Mesenchymal stem cell (in vitro differentiated cells and primary cell): ENCODE measurements around the gene LILRA2.

Experiments used
- DNase-seq: peaks from one replicate; pipeline ENCODE4 v3.0.0-alpha.2; 2013
- H2AFZ ChIP-seq: one replicate; pipeline ENCODE4 v1.6.1; 2013; ENCODE audit warnings: low read depth, mild to moderate bottlenecking, control low read depth, inconsistent platforms, low read length, moderate library complexity
- H2AK5ac ChIP-seq: 2 replicates; pipeline ENCODE4 v1.6.1; 2013; ENCODE audit warnings: low read length, moderate library complexity, mild to moderate bottlenecking, inconsistent platforms; ENCODE audit not compliant: severe bottlenecking
- H2BK120ac ChIP-seq: one replicate; pipeline ENCODE4 v1.6.1; 2013; ENCODE audit warnings: low read depth, mild to moderate bottlenecking, inconsistent platforms, low read length, moderate library complexity
- H2BK12ac ChIP-seq, 2 experiments: one replicate each; pipeline ENCODE4 v1.6.1; 2013; ENCODE audit warnings: inconsistent platforms in 2 of 2, low read length in 2 of 2, mild to moderate bottlenecking in 2 of 2, moderate library complexity in 2 of 2, control low read depth in 1 of 2
- H2BK15ac ChIP-seq: one replicate; pipeline ENCODE4 v1.6.1; 2013; ENCODE audit warnings: mild to moderate bottlenecking, low read depth, inconsistent platforms; ENCODE audit not compliant: poor library complexity, severe bottlenecking
- H2BK5ac ChIP-seq: 2 replicates; pipeline ENCODE4 v1.6.1; 2013; ENCODE audit warnings: low read depth, mild to moderate bottlenecking, low read length, control low read depth, inconsistent platforms; ENCODE audit not compliant: poor library complexity, severe bottlenecking
- H3K14ac ChIP-seq, 2 experiments: one replicate each; pipeline ENCODE4 v1.6.1; 2013; ENCODE audit warnings: inconsistent platforms in 2 of 2, low read length in 2 of 2, control low read depth in 1 of 2, mild to moderate bottlenecking in 1 of 2, moderate library complexity in 1 of 2
- H3K18ac ChIP-seq, 2 experiments: one replicate each; pipeline ENCODE4 v1.6.1; 2013; ENCODE audit warnings: inconsistent platforms in 2 of 2, low read length in 2 of 2, control low read depth in 1 of 2, low read depth in 1 of 2, mild to moderate bottlenecking in 1 of 2
- H3K23ac ChIP-seq, 2 experiments: one replicate each; pipeline ENCODE4 v1.6.1; 2013; ENCODE audit warnings: inconsistent platforms in 2 of 2, low read length in 2 of 2, mild to moderate bottlenecking in 2 of 2, moderate library complexity in 2 of 2, control low read depth in 1 of 2
- H3K27ac ChIP-seq: 2 replicates; pipeline ENCODE4 v1.5.1; 2013; ENCODE audit warnings: mild to moderate bottlenecking, moderate library complexity, low read length, control low read depth, inconsistent platforms; ENCODE audit not compliant: poor library complexity, severe bottlenecking
- H3K27me3 ChIP-seq, 2 experiments: 2 replicates each; pipeline versions ENCODE4 v1.6.1 to v1.7.0; 2013; ENCODE audit warnings: low read length in 2 of 2, mild to moderate bottlenecking in 2 of 2, moderate library complexity in 2 of 2, control low read depth in 1 of 2, inconsistent platforms in 1 of 2; ENCODE audit not compliant: control insufficient read depth in 1 of 2, insufficient read depth in 1 of 2
- H3K36me3 ChIP-seq, 2 experiments: 2 replicates each; pipeline versions ENCODE4 v1.6.1 to v1.7.0; 2013; ENCODE audit warnings: low read length in 2 of 2, control low read depth in 1 of 2, inconsistent platforms in 1 of 2, low read depth in 1 of 2, mild to moderate bottlenecking in 1 of 2; ENCODE audit not compliant: insufficient read depth in 2 of 2, control insufficient read depth in 1 of 2
- H3K4ac ChIP-seq, 2 experiments: one replicate each; pipeline ENCODE4 v1.6.1; 2013; ENCODE audit warnings: inconsistent platforms in 2 of 2, low read length in 2 of 2, mild to moderate bottlenecking in 2 of 2, moderate library complexity in 2 of 2, control low read depth in 1 of 2, low read depth in 1 of 2
- H3K4me1 ChIP-seq: 2 replicates; pipeline ENCODE4 v1.6.1; 2013; ENCODE audit warnings: low read depth, low read length, control low read depth; ENCODE audit not compliant: control insufficient read depth, insufficient read depth
- H3K4me2 ChIP-seq: 2 replicates; pipeline ENCODE4 v1.6.1; 2013; ENCODE audit warnings: low read length, mild to moderate bottlenecking, inconsistent platforms; ENCODE audit not compliant: poor library complexity, severe bottlenecking
- H3K4me3 ChIP-seq, 2 experiments: 2 replicates each; pipeline versions ENCODE4 v1.5.1 to v1.7.0; 2013; ENCODE audit warnings: low read length in 2 of 2, mild to moderate bottlenecking in 2 of 2, control low read depth in 1 of 2, low read depth in 1 of 2; ENCODE audit not compliant: insufficient read depth in 1 of 2
- H3K79me1 ChIP-seq: replicated peaks from 2 replicates; pipeline ENCODE4 v1.6.1; 2013; ENCODE audit warnings: mild to moderate bottlenecking, control low read depth, low read length, inconsistent platforms; ENCODE audit not compliant: poor library complexity, severe bottlenecking
- H3K9ac ChIP-seq: 2 replicates; pipeline ENCODE4 v1.7.0; 2013; ENCODE audit warnings: mild to moderate bottlenecking, low read length, moderate library complexity
- H3K9me3 ChIP-seq: 2 replicates; pipeline ENCODE4 v1.7.0; 2013; ENCODE audit warnings: mild to moderate bottlenecking, low read length; ENCODE audit not compliant: control insufficient read depth
- H4K8ac ChIP-seq: one replicate; pipeline ENCODE4 v1.6.1; 2013; ENCODE audit warnings: inconsistent platforms, mild to moderate bottlenecking, low read length, moderate library complexity
- H4K91ac ChIP-seq: one replicate; pipeline ENCODE4 v1.6.1; 2013; ENCODE audit warnings: mild to moderate bottlenecking, low read length, inconsistent platforms
- WGBS: methylation state at CpG from one replicate; pipeline ENCODE4 v1.1.7; 2013; ENCODE audit warnings: mixed read lengths; 5-methylcytosine and 5-hydroxymethylcytosine counted together

Gene LILRA2

GRCh38 chr19:54536956-54537355, 36.6 kb upstream of the LILRA2 start:
- Histone ChIP-seq H3K4me1 (no peaks in the 10 kb centered on the region), H2AK5ac (no peak overlapping the region), H2AFZ (no peak overlapping the region), H2BK120ac (no peak overlapping the region), H3K9me3 (no peaks in the 10 kb centered on the region), H3K4ac (no peak overlapping the region), H2BK15ac (no peak overlapping the region), H3K27ac (no peak overlapping the region), H4K8ac (no peak overlapping the region), H3K4me2 (no peak overlapping the region), H3K9ac (no peak overlapping the region), H3K23ac (no peak overlapping the region), H2BK5ac (no peak overlapping the region), H3K27me3 (peaks cover 0 to 4% of the 10 kb centered on the region in 2 experiments), H3K79me1 (no peaks in the 10 kb centered on the region), H3K14ac (no peak overlapping the region), H3K18ac (no peak overlapping the region), H2BK12ac (no peak overlapping the region), H4K91ac (no peak overlapping the region), H3K36me3 (no peaks in the 10 kb centered on the region), H3K4me3 (no peak overlapping the region)
- DNase-seq, result no peak
- WGBS, result 67% methylated on average over 9 of the region's 9 CpGs

GRCh38 chr19:54541712-54542111, 31.9 kb upstream of the LILRA2 start:
- Histone ChIP-seq H3K4ac (no peak overlapping the region), H3K79me1 (no peaks in the 10 kb centered on the region), H3K4me2 (no peak overlapping the region), H3K36me3 (no peaks in the 10 kb centered on the region), H2BK15ac (no peak overlapping the region), H2AK5ac (no peak overlapping the region), H4K91ac (no peak overlapping the region), H3K14ac (no peak overlapping the region), H3K4me1 (no peaks in the 10 kb centered on the region), H3K23ac (no peak overlapping the region), H2BK120ac (no peak overlapping the region), H2BK5ac (no peak overlapping the region), H3K18ac (no peak overlapping the region), H2AFZ (no peak overlapping the region), H3K27me3 (no peaks in the 10 kb centered on the region), H3K9me3 (no peaks in the 10 kb centered on the region), H4K8ac (no peak overlapping the region), H3K27ac (no peak overlapping the region), H2BK12ac (no peak overlapping the region), H3K9ac (no peak overlapping the region), H3K4me3 (no peak overlapping the region)
- DNase-seq, result no peak
- WGBS, result 20% methylated on average over 1 of the region's 2 CpGs

GRCh38 chr19:54548806-54549205, 24.8 kb upstream of the LILRA2 start:
- H3K14ac ChIP-seq, result no peak overlapping the region
- no peak overlapping the region for H3K18ac ChIP-seq
- no peak overlapping the region for H3K9ac ChIP-seq
- no peak overlapping the region for H2BK15ac ChIP-seq
- no peak overlapping the region for H2BK5ac ChIP-seq
- no peak overlapping the region for H3K4me2 ChIP-seq
- H3K36me3 ChIP-seq, result no peaks in the 10 kb centered on the region
- no peak overlapping the region for H4K91ac ChIP-seq
- H2AK5ac ChIP-seq, result no peak overlapping the region
- no peak overlapping the region for H3K27ac ChIP-seq
- no peak overlapping the region for H2AFZ ChIP-seq
- H3K79me1 ChIP-seq, result no peaks in the 10 kb centered on the region
- H3K4me3 ChIP-seq, result peak overlapping the region in 1 of 2 experiments; percentile 29
- H3K4me1 ChIP-seq, result no peaks in the 10 kb centered on the region
- no peaks in the 10 kb centered on the region for H3K9me3 ChIP-seq
- no peak overlapping the region for H3K4ac ChIP-seq
- WGBS, result 87% methylated on average over 16 of the region's 16 CpGs
- H2BK120ac ChIP-seq, result no peak overlapping the region
- H2BK12ac ChIP-seq, result no peak overlapping the region
- no peak overlapping the region for H3K23ac ChIP-seq
- H3K27me3 ChIP-seq, result no peaks in the 10 kb centered on the region
- H4K8ac ChIP-seq, result no peak overlapping the region
- no peak for DNase-seq

- H2BK120ac ChIP-seq, result no peak overlapping the region
- no peak overlapping the region for H2AK5ac ChIP-seq
- no peak overlapping the region for H2BK12ac ChIP-seq
- WGBS, result 75% methylated on average over 14 of the region's 14 CpGs
- H3K9ac ChIP-seq, result no peak overlapping the region
- H4K91ac ChIP-seq, result no peak overlapping the region
- no peak overlapping the region for H3K14ac ChIP-seq
- H4K8ac ChIP-seq, result no peak overlapping the region
- H3K27ac ChIP-seq, result no peak overlapping the region
- no peak overlapping the region for H3K23ac ChIP-seq
- no peaks in the 10 kb centered on the region for H3K27me3 ChIP-seq
- H2BK15ac ChIP-seq, result no peak overlapping the region
- no peak overlapping the region for H3K4ac ChIP-seq
- H2AFZ ChIP-seq, result no peak overlapping the region
- H3K4me1 ChIP-seq, result no peaks in the 10 kb centered on the region
- no peak for DNase-seq
- no peak overlapping the region for H2BK5ac ChIP-seq
- H3K4me2 ChIP-seq, result no peak overlapping the region
- peak overlapping the region in 1 of 2 experiments; percentile 29 for H3K4me3 ChIP-seq
- H3K9me3 ChIP-seq, result no peaks in the 10 kb centered on the region
- H3K18ac ChIP-seq, result no peak overlapping the region
- no peaks in the 10 kb centered on the region for H3K79me1 ChIP-seq
- no peaks in the 10 kb centered on the region for H3K36me3 ChIP-seq
These were observed 24.4 kb upstream of the LILRA2 start for GRCh38 chr19:54549224-54549623.
